LNCaP clone FGC (cell line): ENCODE results near the gene FAM241A.

ENCODE experiments used
- DNase-seq: peaks from one replicate; pipeline ENCODE4 v3.0.0-alpha.2; 2011; ENCODE audit warnings: low read depth
- H3K4me3 ChIP-seq: 2 replicates; pipeline ENCODE4 v1.5.1; 2011; ENCODE audit warnings: mild to moderate bottlenecking, low read depth, low read length, control low read depth
- TF ChIP-seq, protein P1 (sequence below): IDR thresholded peaks from 2 replicates; pipeline ENCODE4 v1.5.1; 2012; ENCODE audit warnings: mild to moderate bottlenecking; ENCODE audit not compliant: control insufficient read depth, insufficient read depth; ENCODE audit errors: extremely low read depth

FAM241A gene

DNA sequence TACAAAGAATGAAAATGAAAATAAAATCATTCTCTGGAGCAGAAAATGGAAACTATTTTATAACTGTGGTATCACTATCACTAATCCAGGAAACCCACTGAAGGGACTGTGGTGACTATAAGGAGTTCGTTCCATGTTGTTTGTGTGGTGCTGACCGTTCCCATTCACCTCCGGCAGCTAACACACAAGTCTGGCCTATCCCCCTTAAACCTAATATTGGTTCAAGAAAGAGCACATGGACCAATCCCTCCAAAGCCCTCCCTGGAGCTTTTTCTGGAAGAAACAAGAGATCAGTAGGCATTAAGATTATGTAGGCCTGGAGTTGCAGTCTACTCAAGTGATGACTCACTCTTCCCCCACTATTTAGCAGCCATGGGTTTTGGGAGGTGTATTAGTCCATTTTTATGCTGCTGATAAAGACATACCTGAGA lies 25.9 kb upstream of the FAM241A start:
- TF ChIP-seq, protein P1, sequence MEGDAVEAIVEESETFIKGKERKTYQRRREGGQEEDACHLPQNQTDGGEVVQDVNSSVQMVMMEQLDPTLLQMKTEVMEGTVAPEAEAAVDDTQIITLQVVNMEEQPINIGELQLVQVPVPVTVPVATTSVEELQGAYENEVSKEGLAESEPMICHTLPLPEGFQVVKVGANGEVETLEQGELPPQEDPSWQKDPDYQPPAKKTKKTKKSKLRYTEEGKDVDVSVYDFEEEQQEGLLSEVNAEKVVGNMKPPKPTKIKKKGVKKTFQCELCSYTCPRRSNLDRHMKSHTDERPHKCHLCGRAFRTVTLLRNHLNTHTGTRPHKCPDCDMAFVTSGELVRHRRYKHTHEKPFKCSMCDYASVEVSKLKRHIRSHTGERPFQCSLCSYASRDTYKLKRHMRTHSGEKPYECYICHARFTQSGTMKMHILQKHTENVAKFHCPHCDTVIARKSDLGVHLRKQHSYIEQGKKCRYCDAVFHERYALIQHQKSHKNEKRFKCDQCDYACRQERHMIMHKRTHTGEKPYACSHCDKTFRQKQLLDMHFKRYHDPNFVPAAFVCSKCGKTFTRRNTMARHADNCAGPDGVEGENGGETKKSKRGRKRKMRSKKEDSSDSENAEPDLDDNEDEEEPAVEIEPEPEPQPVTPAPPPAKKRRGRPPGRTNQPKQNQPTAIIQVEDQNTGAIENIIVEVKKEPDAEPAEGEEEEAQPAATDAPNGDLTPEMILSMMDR: no peak
- no peak for DNase-seq
- no peak overlapping the region for H3K4me3 ChIP-seq

DNA sequence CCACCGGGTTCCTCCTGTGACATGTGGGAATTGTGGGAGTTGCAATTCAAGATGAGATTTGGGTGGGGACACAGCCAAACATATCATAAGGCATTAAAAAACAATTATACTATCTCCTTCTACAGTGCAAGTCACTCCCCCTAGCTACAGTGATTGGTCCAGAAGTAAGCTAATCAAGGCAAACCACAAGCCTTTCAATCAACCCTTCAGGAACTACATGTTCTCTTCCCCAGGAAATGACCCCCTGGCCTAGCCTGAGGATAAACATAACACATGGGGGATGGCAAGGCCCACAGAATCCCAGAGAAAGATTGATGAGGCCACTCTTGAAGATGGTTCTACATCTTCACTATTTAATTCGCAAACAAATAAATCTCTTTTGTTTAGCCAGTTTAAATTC lies 25.2 kb upstream of the FAM241A start:
- TF ChIP-seq, protein P1: no peak
- no peak for DNase-seq
- H3K4me3 ChIP-seq: no peak overlapping the region

DNA sequence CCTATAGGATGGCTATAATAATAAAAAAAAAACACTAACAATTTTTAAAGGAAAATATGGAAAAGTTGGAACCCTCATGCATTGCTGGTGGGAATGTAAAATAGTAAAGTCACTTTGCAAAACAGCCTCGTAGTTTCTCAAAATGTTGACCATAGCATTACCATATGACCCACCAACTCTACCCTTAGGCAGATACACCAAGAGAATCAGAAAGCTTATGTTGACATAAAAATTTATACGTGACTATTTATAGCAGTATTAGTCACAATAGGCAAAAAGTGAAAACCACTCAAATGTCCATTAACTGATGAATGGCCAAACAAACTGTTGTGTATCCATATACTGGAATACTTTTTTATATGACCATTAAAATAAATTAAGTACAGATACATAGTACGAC lies 19.8 kb upstream of the FAM241A start:
- H3K4me3 ChIP-seq: no peak overlapping the region
- TF ChIP-seq, protein P1: no peak
- DNase-seq: no peak

DNA sequence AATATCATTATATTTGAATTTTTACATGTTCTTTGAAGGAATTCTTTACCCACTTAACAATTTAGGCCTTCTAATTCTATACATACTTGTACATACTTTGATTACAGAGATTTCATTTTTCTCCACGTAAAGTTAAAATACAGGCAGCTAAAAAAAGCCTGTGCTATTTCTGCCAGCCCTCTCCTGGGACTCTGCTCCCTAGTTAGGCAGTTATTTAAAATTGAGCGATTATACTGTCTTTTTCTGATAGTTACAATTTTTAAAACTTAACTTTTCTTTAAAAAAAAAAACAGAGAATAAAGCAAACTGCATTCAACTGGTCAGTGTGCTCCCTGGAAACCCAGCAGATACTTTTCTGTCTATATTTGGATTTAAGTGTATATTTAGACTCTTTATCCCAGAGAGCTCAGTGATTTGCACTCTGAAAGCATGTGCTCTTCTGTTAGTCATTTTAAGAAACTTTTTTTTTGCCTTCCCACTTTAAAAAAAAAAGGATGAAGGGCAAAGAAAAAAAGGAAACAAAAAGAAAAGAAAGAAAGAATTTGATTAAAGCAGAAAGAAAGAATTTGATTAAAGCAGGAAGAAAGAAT lies 18.1 kb upstream of the FAM241A start:
- no peak overlapping the region for H3K4me3 ChIP-seq
- no peak for DNase-seq

DNA sequence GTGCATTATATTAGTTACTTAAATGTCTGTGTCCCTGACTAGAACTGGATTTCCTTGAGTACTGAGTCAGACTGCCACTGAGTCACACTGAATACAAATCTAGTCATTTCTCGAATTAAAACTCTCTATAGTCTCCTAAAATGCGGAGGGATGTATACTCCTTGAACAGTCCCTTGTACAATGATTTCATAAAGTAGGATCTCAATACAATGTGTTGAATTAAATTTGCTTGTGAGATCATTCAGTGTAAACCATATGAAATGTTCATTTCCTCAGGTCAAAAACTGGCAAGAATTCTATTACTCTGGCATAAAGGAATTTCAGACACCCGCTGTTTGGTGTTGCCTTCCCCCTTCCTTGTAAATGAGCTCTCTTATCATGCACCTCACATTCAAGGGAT lies 17.5 kb upstream of the FAM241A start:
- TF ChIP-seq, protein P1: no peak
- DNase-seq: no peak
- no peak overlapping the region for H3K4me3 ChIP-seq

More for the DNA sequence above, 18.1 kb upstream of the FAM241A start:
- TF ChIP-seq, protein P1: no peak

DNA sequence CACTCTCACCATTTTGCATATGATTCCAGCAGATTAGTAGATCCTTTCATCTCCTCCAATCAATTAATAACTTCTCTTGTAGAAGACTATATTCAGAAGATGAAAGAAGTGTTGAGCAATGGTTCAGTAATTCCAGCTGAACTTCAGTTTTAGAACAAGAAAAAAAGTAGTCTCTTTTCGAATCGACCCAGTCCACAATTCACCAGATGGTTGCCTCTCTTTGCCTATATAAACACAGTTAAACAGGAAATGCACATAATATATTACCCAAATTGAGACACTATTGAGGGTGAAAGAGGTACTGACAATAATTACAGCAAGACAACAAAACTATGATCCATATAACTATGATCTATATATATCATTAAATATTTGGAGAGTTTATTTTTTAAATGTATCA lies 16.8 kb upstream of the FAM241A start:
- TF ChIP-seq, protein P1: no peak
- H3K4me3 ChIP-seq: no peak overlapping the region
- DNase-seq: no peak

DNA sequence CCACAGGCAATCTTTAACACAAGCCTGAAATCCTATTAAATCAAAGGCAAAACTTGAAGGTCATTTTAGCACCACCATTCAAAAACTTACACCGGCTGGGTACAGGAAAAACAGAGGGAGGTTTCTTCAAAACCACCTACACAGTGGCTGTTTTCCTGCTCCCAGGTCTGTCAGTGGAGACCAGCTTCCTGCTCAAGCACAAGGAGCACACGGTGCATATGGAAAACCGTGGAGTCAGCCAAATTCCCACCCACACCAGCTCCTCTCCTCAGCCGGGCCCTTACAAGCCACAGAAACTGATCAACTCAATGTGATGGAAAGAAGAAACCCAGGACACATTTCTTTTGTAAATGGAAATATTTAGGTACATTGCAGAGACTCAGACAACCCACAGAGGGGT lies 14.3 kb upstream of the FAM241A start:
- no peak for DNase-seq
- TF ChIP-seq, protein P1: no peak
- H3K4me3 ChIP-seq: no peak overlapping the region
